ENCODE measurements around the gene RNF26. TPM values are rescaled to one million over a fixed set of nuclear protein-coding genes. Genes with fewer than 3 reads are reported as not detected.

RNF26 gene
- total RNA-seq, 1 experiment from 2014 or later: 45.6 TPM

GRCh38 chr11:119322360-119322739 is 12.0 kb upstream of the RNF26 start:
- no peak for DNase-seq (ENCODE audit: low read depth, low spot score)
- no peak overlapping the region for H3K9ac ChIP-seq (ENCODE audit: low read length)
- no peak overlapping the region for H3K4me3 ChIP-seq (replicated peaks in 1 of 2; ENCODE audit: low read depth in 1 of 2, low read length in 2 of 2)
- peak overlapping the region; percentile 45 for H2AFZ ChIP-seq (ENCODE audit: low read depth, low read length, poor library complexity, severe bottlenecking)
- H3K9me3 ChIP-seq (ENCODE audit: control insufficient read depth in 1 of 2, insufficient read depth in 1 of 2, low read depth in 1 of 2, low read length in 2 of 2): no peaks in the 10 kb centered on the region
- no peaks in the 10 kb centered on the region for H4K20me1 ChIP-seq (ENCODE audit: insufficient read depth)
- H3K4me1 ChIP-seq (ENCODE audit: control insufficient read depth in 1 of 2, insufficient read depth in 2 of 2, low read length in 2 of 2): peaks cover 4 to 22% of the 10 kb centered on the region in 2 experiments
- H3K27me3 ChIP-seq (ENCODE audit: insufficient read depth, low read length): no peaks in the 10 kb centered on the region
- no peak for TF ChIP-seq POLR2AphosphoS5 (IDR thresholded peaks at IDR 0.05; ENCODE audit: low read depth, low read length)
- TF ChIP-seq CTCF (IDR thresholded peaks at IDR 0.05 in 2 of 3, conservative IDR thresholded peaks at IDR 0.05 in 1 of 3; ENCODE audit: borderline replicate concordance in 1 of 3, insufficient read depth in 1 of 3, low read depth in 2 of 3, low read length in 2 of 3): 0 out of 6 replicates have a peak, but pooled peaks of 2 of the 3 experiments have one; percentile 5 to 16
- ChIA-PET POLR2A (no interaction called here), RAD21 (ENCODE audit: low non-redundant PET in 1 of 2, low total read pairs in 2 of 2, uncharacterized antibody in 2 of 2, unreplicated experiment in 2 of 2) (interaction anchor here (0.6 to 1.2 kb wide), 2 partner anchors 16 to 306 kb away, joined by 4 to 6 read pairs; no protein-coding TSS in a partner anchor), CTCF (interaction anchor here (1.2 to 3.4 kb wide), 3 partner anchors 12 to 33 kb away, joined by 4 to 44 read pairs (median 13); partner anchors contain the start of gene RNF26)
- BruUV-seq (replicated peaks): no TSS peak
- H3K79me2 ChIP-seq (ENCODE audit: insufficient read depth, low read length): no peaks in the 10 kb centered on the region
- H3K4me2 ChIP-seq (ENCODE audit: low read length): no peak overlapping the region
- H3K36me3 ChIP-seq (ENCODE audit: control insufficient read depth in 1 of 2, insufficient read depth in 2 of 2, low read length in 2 of 2): no peaks in the 10 kb centered on the region
- no peak for ATAC-seq
- intact Hi-C loops (cut with micrococcal nuclease): loop anchor here (5.0 kb wide), 1 partner anchor 220 kb away; the partner anchor contains the start of gene DPAGT1
- no peak overlapping the region for H3K27ac ChIP-seq (ENCODE audit: low read depth, low read length)
- H3K9me2 ChIP-seq (ENCODE audit: insufficient read depth): no peaks in the 10 kb centered on the region

- CTCF ChIA-PET: interaction anchor here (0.7 to 3.4 kb wide), 5 partner anchors 11 to 238 kb away, joined by 3 to 44 read pairs (median 4); partner anchors contain the start of gene RNF26
- Histone ChIP-seq H3K27me3 (ENCODE audit: insufficient read depth, low read length) (no peaks in the 10 kb centered on the region), H3K9ac (ENCODE audit: low read length) (no peak overlapping the region), H3K79me2 (ENCODE audit: insufficient read depth, low read length) (no peaks in the 10 kb centered on the region), H4K20me1 (ENCODE audit: insufficient read depth) (no peaks in the 10 kb centered on the region), H3K9me2 (ENCODE audit: insufficient read depth) (no peaks in the 10 kb centered on the region), H3K9me3 (ENCODE audit: control insufficient read depth in 1 of 2, insufficient read depth in 1 of 2, low read depth in 1 of 2, low read length in 2 of 2) (no peaks in the 10 kb centered on the region), H3K4me1 (ENCODE audit: control insufficient read depth in 1 of 2, insufficient read depth in 2 of 2, low read length in 2 of 2) (peaks cover 0 to 15% of the 10 kb centered on the region in 2 experiments; a peak in 1 of 4 replicates), H3K4me3 (replicated peaks in 1 of 2; ENCODE audit: low read depth in 1 of 2, low read length in 2 of 2) (no peak overlapping the region), H3K4me2 (ENCODE audit: low read length) (no peak overlapping the region), H3K27ac (ENCODE audit: low read depth, low read length) (no peak overlapping the region), H3K36me3 (ENCODE audit: control insufficient read depth in 1 of 2, insufficient read depth in 2 of 2, low read length in 2 of 2) (no peaks in the 10 kb centered on the region), H2AFZ (ENCODE audit: low read depth, low read length, poor library complexity, severe bottlenecking) (no peak overlapping the region)
- RAD21 ChIA-PET (ENCODE audit: low non-redundant PET in 1 of 2, low total read pairs in 2 of 2, uncharacterized antibody in 2 of 2, unreplicated experiment in 2 of 2): no interaction called here
- no TSS peak for BruUV-seq (replicated peaks)
- DNase-seq (ENCODE audit: low read depth, low spot score): no peak
- POLR2A ChIA-PET: no interaction called here
- ATAC-seq: no peak
- intact Hi-C loops (cut with micrococcal nuclease): loop anchor here (5.0 kb wide), 1 partner anchor 221 kb away; the partner anchor contains the start of gene DPAGT1
- no peak for TF ChIP-seq POLR2A (IDR thresholded peaks at IDR 0.05; ENCODE audit: borderline replicate concordance, extremely low read depth, insufficient read depth, insufficient read length)
- TF ChIP-seq ZNF274 (IDR thresholded peaks at IDR 0.05; ENCODE audit: low read depth, low read length): no peak
- no peak for TF ChIP-seq FOSL1 (IDR thresholded peaks at IDR 0.05; ENCODE audit: low read depth)
- no peak for TF ChIP-seq ZFX (IDR thresholded peaks at IDR 0.05)
- no peak for TF ChIP-seq SRF (IDR thresholded peaks at IDR 0.05; ENCODE audit: low read depth)
- TF ChIP-seq EZH2phosphoT487 (IDR thresholded peaks at IDR 0.05; ENCODE audit: borderline replicate concordance): no peak
- TF ChIP-seq RAD21 (IDR thresholded peaks at IDR 0.05; ENCODE audit: low read depth): no peak
- no peak for TF ChIP-seq CTCF (IDR thresholded peaks at IDR 0.05 in 2 of 3, conservative IDR thresholded peaks at IDR 0.05 in 1 of 3; ENCODE audit: borderline replicate concordance in 1 of 3, insufficient read depth in 1 of 3, low read depth in 2 of 3, low read length in 2 of 3)
- no peak for TF ChIP-seq YY1 (IDR thresholded peaks at IDR 0.05; ENCODE audit: extremely low read depth, insufficient replicate concordance, low read depth, low read length)
- no peak for TF ChIP-seq SIN3A (IDR thresholded peaks at IDR 0.05; ENCODE audit: low read depth)
- no peak for TF ChIP-seq TCF7L2 (IDR thresholded peaks at IDR 0.05; ENCODE audit: borderline replicate concordance, extremely low read depth, insufficient read depth, insufficient read length)
- TF ChIP-seq CEBPB (IDR thresholded peaks at IDR 0.05; ENCODE audit: low read depth): no peak
- TF ChIP-seq MAX (IDR thresholded peaks at IDR 0.05): no peak
- no peak for TF ChIP-seq EGR1 (IDR thresholded peaks at IDR 0.05; ENCODE audit: low read depth)
- TF ChIP-seq JUND (IDR thresholded peaks at IDR 0.05): no peak
Observed at GRCh38 chr11:119322921-119323531, 11.3 kb upstream of the RNF26 start.

All from HCT116 (cell line).